Activated naive CD4-positive, alpha-beta T cell treated with anti-CD3 and anti-CD28 coated beads for 36 hours (primary cell): ENCODE measurements around the gene SPON1. TPM values are rescaled to one million over a fixed set of nuclear protein-coding genes. Genes with fewer than 3 reads are reported as not detected.
"Not testable (repeated sequence)": the region's sequence is repeated elsewhere in the genome, so short reads cannot be mapped to it uniquely, and the experiment has no call there.

Source experiments
- CTCF ChIA-PET: fragments of 350-600 bp; sonication (Branson Sonifier 250); formaldehyde crosslinking; loops from one replicate; lab custom pipeline; 2021; ENCODE audit warnings: antibody characterized with exemption; lab: Charles Lee
- DNase-seq: peaks from one replicate; pipeline ENCODE4 v3.0.0-alpha.2; 2020
- H3K27ac Mint-ChIP-seq: one replicate; pipeline ENCODE4 v1.8.0; 2021; ENCODE audit warnings: mild to moderate bottlenecking, mixed read lengths
- H3K27me3 Mint-ChIP-seq: one replicate; pipeline ENCODE4 v1.8.0; 2021; ENCODE audit warnings: low read depth, mixed read lengths
- H3K36me3 Mint-ChIP-seq: one replicate; pipeline ENCODE4 v1.8.0; 2021; ENCODE audit warnings: low read depth, mixed read lengths
- H3K4me1 Mint-ChIP-seq: one replicate; pipeline ENCODE4 v1.8.0; 2021; ENCODE audit warnings: low read depth, mixed read lengths
- H3K4me3 Mint-ChIP-seq: one replicate; pipeline ENCODE4 v1.8.0; 2021; ENCODE audit warnings: mild to moderate bottlenecking, moderate library complexity, mixed read lengths
- H3K9me3 Mint-ChIP-seq: one replicate; pipeline ENCODE4 v1.8.0; 2021; ENCODE audit warnings: mixed read lengths
- intact Hi-C: fragments of 100-400 bp; cut with micrococcal nuclease; formaldehyde crosslinking; loops from one replicate; pipeline ENCODE4 v1.15.1; 2023
- total RNA-seq, 2 experiments: library from RNA; stranded (reverse); gene quantifications; one replicate each; pipeline ENCODE4 v1.2.3, GENCODE V29; 2021

Gene SPON1
- total RNA-seq, 2 experiments from 2014 or later = 0.24 to 0.25 TPM

- Mint-ChIP-seq H3K9me3 (no peaks in the 10 kb centered on the region), H3K27me3 (no peaks in the 10 kb centered on the region), H3K36me3 (no peaks in the 10 kb centered on the region), H3K4me1 (peaks cover 10% of the 10 kb centered on the region), H3K4me3 (no peak overlapping the region), H3K27ac (no peak overlapping the region)
- intact Hi-C loops = no loop called here
- CTCF ChIA-PET = no interaction called here
- no peak for DNase-seq
Measured at GRCh38 chr11:14141676-14142075, 179.2 kb downstream of the SPON1 start.

GRCh38 chr11:14144934-14145333, 182.4 kb downstream of the SPON1 start:
- DNase-seq = peak; percentile 37
- Mint-ChIP-seq H3K4me1 (peaks cover 13% of the 10 kb centered on the region), H3K36me3 (no peaks in the 10 kb centered on the region)

GRCh38 chr11:14148653-14149273, 186.2 kb downstream of the SPON1 start:
- Mint-ChIP-seq H3K4me3 (no peak overlapping the region), H3K4me1 (peaks cover 13% of the 10 kb centered on the region), H3K27me3 (no peaks in the 10 kb centered on the region), H3K9me3 (peaks cover 6% of the 10 kb centered on the region), H3K36me3 (peaks cover 4% of the 10 kb centered on the region), H3K27ac (no peak overlapping the region)
- intact Hi-C loops = loop anchor here (1.0 to 5.0 kb wide), 7 partner anchors 100 to 481 kb away; partner anchors contain the start of gene FAR1
- CTCF ChIA-PET = interaction anchor here (0.7 to 5.1 kb wide), 28 partner anchors 10 to 420 kb away, joined by 3 to 86 read pairs (median 4); partner anchors contain the start of gene SPON1
- DNase-seq = no peak

More at GRCh38 chr11:14144934-14145333, 182.4 kb downstream of the SPON1 start:
- intact Hi-C loops = loop anchor here (1.0 to 5.0 kb wide), 2 partner anchors 70 to 478 kb away; partner anchors contain the start of gene FAR1
- CTCF ChIA-PET = no interaction called here
- H3K9me3 Mint-ChIP-seq = no peaks in the 10 kb centered on the region
- H3K27me3 Mint-ChIP-seq = no peaks in the 10 kb centered on the region
- no peak overlapping the region for H3K4me3 Mint-ChIP-seq
- no peak overlapping the region for H3K27ac Mint-ChIP-seq

GRCh38 chr11:14149683-14150082, 187.2 kb downstream of the SPON1 start:
- intact Hi-C loops = loop anchor here (2.0 to 5.0 kb wide), 3 partner anchors 99 to 482 kb away; partner anchors contain the start of gene FAR1
- peaks cover 7% of the 10 kb centered on the region for H3K36me3 Mint-ChIP-seq
- CTCF ChIA-PET = interaction anchor here (0.7 to 5.1 kb wide), 17 partner anchors 9 to 378 kb away, joined by 3 to 86 read pairs (median 6); partner anchors contain the start of gene SPON1
- H3K27me3 Mint-ChIP-seq = no peaks in the 10 kb centered on the region
- peaks cover 15% of the 10 kb centered on the region for H3K9me3 Mint-ChIP-seq
- no peak overlapping the region for H3K4me3 Mint-ChIP-seq
- peaks cover 8% of the 10 kb centered on the region for H3K4me1 Mint-ChIP-seq
- H3K27ac Mint-ChIP-seq = no peak overlapping the region
- no peak for DNase-seq

GRCh38 chr11:14150878-14151277, 188.4 kb downstream of the SPON1 start:
- no peaks in the 10 kb centered on the region for H3K27me3 Mint-ChIP-seq
- CTCF ChIA-PET = interaction anchor here (0.7 to 5.1 kb wide), 2 partner anchors 99 to 195 kb away, joined by 3 to 86 read pairs; no protein-coding TSS in a partner anchor
- H3K9me3 Mint-ChIP-seq = peaks cover 20% of the 10 kb centered on the region
- DNase-seq = no peak
- no peak overlapping the region for H3K27ac Mint-ChIP-seq
- peaks cover 2% of the 10 kb centered on the region for H3K4me1 Mint-ChIP-seq
- H3K4me3 Mint-ChIP-seq = no peak overlapping the region
- peaks cover 7% of the 10 kb centered on the region for H3K36me3 Mint-ChIP-seq
- intact Hi-C loops = no loop called here

GRCh38 chr11:14154103-14154502, 191.6 kb downstream of the SPON1 start:
- peaks cover 36% of the 10 kb centered on the region for H3K9me3 Mint-ChIP-seq
- H3K4me3 Mint-ChIP-seq, H3K4me1 Mint-ChIP-seq, intact Hi-C loops, CTCF ChIA-PET, DNase-seq, H3K27ac Mint-ChIP-seq, H3K27me3 Mint-ChIP-seq: not testable (repeated sequence)
- peaks cover 14% of the 10 kb centered on the region for H3K36me3 Mint-ChIP-seq

- H3K9me3 Mint-ChIP-seq = peaks cover 33% of the 10 kb centered on the region
- H3K27ac Mint-ChIP-seq = no peak overlapping the region
- no peak overlapping the region for H3K4me3 Mint-ChIP-seq
- CTCF ChIA-PET = interaction anchor here (1.3 kb wide), 1 partner anchor 9 kb away, joined by 5 read pairs; no protein-coding TSS in a partner anchor
- peaks cover 14% of the 10 kb centered on the region for H3K36me3 Mint-ChIP-seq
- intact Hi-C loops = no loop called here
- no peak for DNase-seq
- no peaks in the 10 kb centered on the region for H3K4me1 Mint-ChIP-seq
- no peaks in the 10 kb centered on the region for H3K27me3 Mint-ChIP-seq
Measured at GRCh38 chr11:14158393-14158792, 195.9 kb downstream of the SPON1 start.

- H3K27me3 Mint-ChIP-seq = no peaks in the 10 kb centered on the region
- H3K4me3 Mint-ChIP-seq = no peak overlapping the region
- no peak overlapping the region for H3K27ac Mint-ChIP-seq
- H3K4me1 Mint-ChIP-seq = no peaks in the 10 kb centered on the region
- H3K36me3 Mint-ChIP-seq = no peaks in the 10 kb centered on the region
- no peak for DNase-seq
- peaks cover 22% of the 10 kb centered on the region for H3K9me3 Mint-ChIP-seq
- intact Hi-C loops = no loop called here
- CTCF ChIA-PET = no interaction called here
Measured at GRCh38 chr11:14163576-14163975, 201.1 kb downstream of the SPON1 start.

GRCh38 chr11:14173679-14174078, 211.2 kb downstream of the SPON1 start:
- H3K36me3 Mint-ChIP-seq, H3K4me1 Mint-ChIP-seq, H3K27me3 Mint-ChIP-seq, intact Hi-C loops, H3K27ac Mint-ChIP-seq, CTCF ChIA-PET, DNase-seq, H3K4me3 Mint-ChIP-seq, H3K9me3 Mint-ChIP-seq: not testable (repeated sequence)

- Mint-ChIP-seq H3K9me3 (no peaks in the 10 kb centered on the region), H3K4me3 (no peak overlapping the region), H3K27ac (no peak overlapping the region), H3K4me1 (peaks cover 7% of the 10 kb centered on the region), H3K36me3 (no peaks in the 10 kb centered on the region), H3K27me3 (no peaks in the 10 kb centered on the region)
- intact Hi-C loops = no loop called here
- no peak for DNase-seq
- CTCF ChIA-PET = no interaction called here
Measured at GRCh38 chr11:14179116-14179820, 216.7 kb downstream of the SPON1 start.

GRCh38 chr11:14181121-14181520, 218.6 kb downstream of the SPON1 start:
- Mint-ChIP-seq H3K27me3 (no peaks in the 10 kb centered on the region), H3K9me3 (no peaks in the 10 kb centered on the region), H3K36me3 (no peaks in the 10 kb centered on the region), H3K27ac (no peak overlapping the region), H3K4me1 (peaks cover 7% of the 10 kb centered on the region), H3K4me3 (no peak overlapping the region)
- CTCF ChIA-PET = interaction anchor here (0.6 to 0.8 kb wide), 2 partner anchors 69 to 774 kb away, joined by 3 read pairs; no protein-coding TSS in a partner anchor
- DNase-seq = no peak
- intact Hi-C loops = no loop called here

- intact Hi-C loops = no loop called here
- no peak overlapping the region for H3K4me3 Mint-ChIP-seq
- no peak for DNase-seq
- CTCF ChIA-PET = no interaction called here
- H3K36me3 Mint-ChIP-seq = peaks cover 2% of the 10 kb centered on the region
- no peaks in the 10 kb centered on the region for H3K4me1 Mint-ChIP-seq
- no peaks in the 10 kb centered on the region for H3K9me3 Mint-ChIP-seq
- H3K27ac Mint-ChIP-seq = no peak overlapping the region
- no peaks in the 10 kb centered on the region for H3K27me3 Mint-ChIP-seq
Measured at GRCh38 chr11:14182833-14183364, 220.4 kb downstream of the SPON1 start.
